HG03196 (cell line): Measurements from ENCODE around the gene PDE11A.
"Not testable (repeated sequence)": the region's sequence is repeated elsewhere in the genome, so short reads cannot be mapped to it uniquely, and the experiment has no call there.

ENCODE experiments used
- ATAC-seq: cut with Tn5 transposase; IDR thresholded peaks from one replicate; pipeline ENCODE4 v1.9.1; 2021; ENCODE audit not compliant: unreplicated experiment

The PDE11A gene

DNA sequence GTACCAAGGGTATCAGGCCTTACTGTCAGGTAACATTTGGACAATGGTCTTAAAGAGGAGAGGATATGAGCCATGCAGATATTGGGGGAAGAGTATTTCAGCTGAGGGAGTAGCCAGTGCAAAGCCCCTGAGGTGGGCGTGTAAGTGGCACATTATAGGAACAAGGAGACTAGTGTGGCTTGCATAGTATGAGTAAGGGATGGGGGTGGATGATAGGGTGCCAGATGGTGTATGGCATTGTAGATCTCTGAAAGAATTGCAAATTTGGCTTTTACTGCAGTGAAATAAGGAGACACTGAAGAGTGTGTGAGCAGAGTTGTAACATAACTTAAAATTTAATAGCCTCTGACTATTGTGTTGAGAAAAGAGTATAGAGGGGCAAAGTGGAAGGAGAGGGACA is 244.0 kb downstream of the PDE11A start:
- ATAC-seq: no peak

DNA sequence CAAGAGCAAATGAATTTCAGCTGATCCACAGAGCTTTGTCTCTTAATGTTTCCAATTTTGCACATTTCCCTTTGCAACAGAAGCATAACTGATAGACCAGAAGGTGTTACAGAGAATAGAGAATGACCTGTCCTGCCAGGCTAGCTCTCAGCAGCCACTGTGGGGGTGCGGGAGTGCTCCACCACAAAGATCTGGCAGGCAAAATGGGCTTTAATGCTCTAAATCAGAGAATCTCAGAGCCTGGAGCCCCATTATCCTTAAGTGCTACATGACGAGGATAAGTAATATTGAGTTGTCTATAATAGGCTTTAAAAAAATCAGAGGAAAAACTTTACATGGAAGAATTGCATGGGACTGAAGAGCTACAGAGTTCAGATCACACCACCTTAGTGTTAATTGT is 245.7 kb downstream of the PDE11A start:
- ATAC-seq: no peak

DNA sequence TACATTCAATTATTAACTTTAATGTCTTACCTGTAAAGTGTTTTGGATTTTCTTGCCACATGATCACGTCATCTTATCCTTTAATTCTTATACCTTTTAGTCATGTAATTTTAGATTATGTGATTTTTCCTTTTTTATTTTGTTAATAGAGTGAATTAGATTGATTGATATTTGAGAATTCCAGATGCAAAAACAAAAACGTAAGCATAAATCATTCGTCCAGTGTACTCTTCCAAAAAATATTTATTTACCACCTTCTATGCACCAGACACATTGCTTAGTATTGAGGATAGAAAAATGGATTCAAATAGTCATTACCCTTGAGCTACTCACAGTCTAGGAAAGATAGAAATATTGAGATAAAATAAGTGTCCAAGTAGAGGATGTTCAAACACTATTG is 249.6 kb downstream of the PDE11A start:
- no peak for ATAC-seq

DNA sequence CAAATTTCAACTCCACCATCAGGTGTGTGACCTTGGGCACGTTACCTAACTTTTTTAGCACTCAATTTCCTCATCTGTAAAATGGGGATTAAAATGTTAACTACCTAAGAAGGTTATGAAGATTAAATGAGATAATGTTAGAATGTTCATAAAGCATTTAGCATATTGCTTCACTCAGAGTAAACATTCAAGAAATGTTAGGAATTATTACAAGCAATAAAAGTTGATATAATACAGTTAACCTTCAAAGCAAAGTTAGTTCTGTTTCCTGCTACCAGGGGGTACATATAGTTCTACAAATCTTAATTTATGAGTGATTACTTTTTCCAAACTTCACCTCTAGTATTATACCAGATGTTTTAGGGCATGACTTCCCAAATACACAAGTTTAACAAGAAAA is 254.2 kb downstream of the PDE11A start:
- no peak for ATAC-seq

DNA sequence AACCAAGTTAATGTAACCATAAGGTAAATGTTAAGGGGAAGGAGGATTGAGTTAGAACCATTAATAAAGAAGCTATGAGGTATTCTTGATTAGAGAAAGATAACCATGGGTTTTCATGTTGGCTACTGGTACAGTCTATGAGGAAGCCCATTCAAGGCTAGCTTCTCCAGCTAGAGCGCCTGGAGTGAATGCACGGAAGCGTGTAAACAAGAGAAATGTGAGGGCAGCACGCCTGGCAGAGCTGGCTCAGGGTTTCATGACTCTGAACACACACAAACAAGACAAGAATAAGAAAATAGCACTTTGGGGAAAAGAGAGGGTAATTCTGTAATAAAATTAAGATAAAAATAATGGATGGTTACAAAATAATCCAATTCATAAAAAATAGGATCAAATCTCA is 255.3 kb downstream of the PDE11A start:
- no peak for ATAC-seq

- no peak for ATAC-seq
These were observed 255.8 kb downstream of the PDE11A start for GRCh38 chr2:177816766-177817165.

DNA sequence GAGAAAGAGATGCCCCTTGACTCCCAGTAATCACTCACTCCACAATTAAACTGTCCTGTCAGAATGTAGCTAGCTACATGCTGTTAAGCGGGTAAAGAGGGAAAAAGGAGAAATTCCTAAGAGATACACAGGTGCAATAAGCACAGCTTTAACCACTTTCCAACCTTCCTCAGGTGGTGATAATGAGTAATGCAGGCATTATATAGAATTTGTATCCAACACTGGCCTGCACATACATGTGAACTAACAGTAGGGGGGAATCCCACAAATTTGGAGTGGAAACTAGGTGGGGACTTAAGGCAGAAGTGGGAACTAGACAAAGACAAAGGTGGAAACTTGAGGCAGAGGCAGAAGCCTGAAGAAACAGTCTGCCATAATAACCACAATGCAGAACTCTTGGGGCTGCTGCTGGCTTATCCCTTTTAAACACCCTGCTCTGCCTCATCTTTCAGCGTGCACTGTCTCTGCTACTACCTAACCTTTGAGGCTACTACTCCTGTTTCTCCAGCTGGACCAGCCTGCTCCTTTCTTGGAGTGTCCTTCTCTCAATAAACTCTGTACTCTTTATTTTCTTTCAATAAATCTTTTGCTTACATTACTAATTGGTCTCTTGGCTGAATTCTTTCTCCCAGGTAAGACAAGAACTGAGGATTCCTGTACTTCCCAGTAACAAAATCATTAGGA is 259.7 kb downstream of the PDE11A start:
- ATAC-seq: no peak

GRCh38 chr2:177810906-177811305 is 261.7 kb downstream of the PDE11A start:
- no peak for ATAC-seq

DNA sequence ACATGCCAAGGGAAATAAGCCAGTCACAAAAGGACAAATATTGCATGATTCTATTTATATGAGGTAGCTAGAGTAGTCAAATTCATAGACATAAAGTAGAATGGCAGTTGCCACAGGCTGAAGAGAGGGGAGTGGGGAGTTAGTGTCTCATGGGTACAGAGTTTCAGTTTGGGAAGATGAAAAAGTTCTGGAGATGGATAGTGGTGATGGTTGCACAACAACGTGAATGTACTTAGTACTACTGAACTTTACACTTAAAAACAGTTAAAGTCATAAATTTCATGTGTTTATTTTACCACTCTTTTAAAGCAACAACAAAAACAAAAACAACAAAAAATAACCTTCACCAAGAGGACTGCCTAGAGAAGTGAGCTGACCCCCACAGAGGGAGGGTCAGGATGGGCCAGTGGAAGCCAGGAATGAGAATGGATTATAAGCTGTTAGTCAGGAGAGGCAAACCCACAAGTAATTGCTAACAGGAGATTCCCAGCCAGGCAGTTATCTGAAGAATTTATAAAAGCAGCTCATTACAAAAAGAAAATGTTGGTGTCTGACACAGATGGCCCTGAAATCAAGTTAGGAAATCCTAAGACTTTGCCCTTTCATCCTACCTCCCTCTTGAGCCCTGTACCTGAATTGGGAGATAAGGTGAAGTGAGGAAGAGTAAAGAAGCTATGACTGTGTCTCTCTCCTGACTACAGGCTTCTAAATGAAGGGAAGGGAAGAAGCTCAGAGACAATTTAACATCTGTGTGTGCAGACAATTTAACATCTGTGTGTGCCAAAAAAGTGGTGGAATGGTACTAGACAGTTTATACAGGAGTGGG is 263.4 kb downstream of the PDE11A start:
- no peak for ATAC-seq

- ATAC-seq: no peak
These were observed 266.6 kb downstream of the PDE11A start for GRCh38 chr2:177806025-177806424.

DNA sequence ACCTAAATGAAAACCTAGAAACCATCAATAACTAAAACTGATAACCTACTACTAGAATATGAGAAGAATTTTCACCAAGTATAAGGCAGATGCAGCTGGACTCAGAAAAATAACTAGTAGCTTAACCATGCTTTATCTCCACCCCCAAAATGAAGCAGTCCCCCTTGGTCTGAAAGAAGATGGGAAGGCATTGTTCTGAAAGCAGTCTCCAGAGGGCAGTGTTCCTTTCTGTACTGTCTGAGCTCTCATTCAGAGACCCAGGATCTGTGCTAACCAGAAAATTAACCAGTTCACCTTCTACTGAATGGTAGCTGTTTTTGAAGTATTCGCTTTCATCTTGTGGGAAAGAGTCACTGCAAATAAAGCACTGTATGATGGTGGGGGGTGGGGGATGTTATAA is 273.0 kb downstream of the PDE11A start:
- no peak for ATAC-seq

- no peak for ATAC-seq
These were observed 274.8 kb downstream of the PDE11A start for GRCh38 chr2:177797808-177798207.

DNA sequence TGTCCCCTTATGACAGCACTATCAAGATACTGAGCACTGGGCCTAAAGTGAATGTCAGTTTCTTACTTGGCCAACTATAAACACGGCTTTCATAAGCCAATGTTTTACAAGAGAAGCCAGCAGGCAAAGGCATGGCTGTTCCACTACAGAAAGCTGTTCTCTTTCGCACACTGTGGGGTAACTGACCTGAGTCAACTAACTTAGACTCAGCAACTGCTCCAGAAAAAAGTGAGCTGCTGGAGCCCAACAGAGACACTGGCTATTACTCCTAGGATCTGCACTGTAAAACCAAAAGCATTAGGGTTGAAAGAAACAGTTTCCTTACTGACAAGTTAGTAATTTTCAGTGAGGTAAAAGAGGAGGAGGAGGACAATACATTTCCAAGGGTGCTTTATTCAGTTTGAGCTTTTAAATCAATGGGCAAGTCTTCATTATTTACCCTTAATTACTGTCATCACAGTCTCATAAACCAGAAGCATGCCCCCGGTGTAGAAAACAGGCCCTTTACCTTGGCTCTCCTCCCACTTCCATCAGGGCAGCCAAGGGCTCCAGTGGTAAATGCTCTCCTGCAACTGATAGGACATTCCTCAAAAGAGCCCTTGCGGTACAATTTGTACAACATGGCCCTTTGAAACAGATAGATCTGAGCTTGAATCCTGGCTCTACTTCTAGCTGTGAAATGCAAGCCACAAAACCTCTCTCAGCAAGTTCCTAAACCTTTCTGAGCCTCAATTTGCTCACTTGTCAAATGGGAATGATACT is 275.7 kb downstream of the PDE11A start:
- ATAC-seq: no peak

- no peak for ATAC-seq
These were observed 276.6 kb downstream of the PDE11A start for GRCh38 chr2:177796011-177796410.

DNA sequence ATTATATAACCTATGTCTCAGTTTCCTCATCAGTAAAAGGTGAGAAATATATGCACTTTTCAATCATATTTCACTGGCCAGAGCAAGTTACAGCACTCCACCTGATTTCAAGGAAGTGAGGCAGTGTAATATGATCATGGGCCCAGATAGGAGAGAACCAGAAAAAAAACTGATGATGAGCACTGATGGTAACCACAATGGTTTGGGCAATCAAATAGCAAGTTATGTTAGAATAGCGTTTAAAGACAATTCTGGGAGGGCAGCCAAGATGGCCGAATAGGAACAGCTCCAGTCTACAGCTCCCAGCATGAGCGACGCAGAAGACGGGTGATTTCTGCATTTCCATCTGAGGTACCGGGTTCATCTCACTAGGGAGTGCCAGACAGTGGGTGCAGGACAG is 287.4 kb downstream of the PDE11A start:
- not testable (repeated sequence) for ATAC-seq

GRCh38 chr2:177784745-177785067 is 287.9 kb downstream of the PDE11A start:
- no peak for ATAC-seq

DNA sequence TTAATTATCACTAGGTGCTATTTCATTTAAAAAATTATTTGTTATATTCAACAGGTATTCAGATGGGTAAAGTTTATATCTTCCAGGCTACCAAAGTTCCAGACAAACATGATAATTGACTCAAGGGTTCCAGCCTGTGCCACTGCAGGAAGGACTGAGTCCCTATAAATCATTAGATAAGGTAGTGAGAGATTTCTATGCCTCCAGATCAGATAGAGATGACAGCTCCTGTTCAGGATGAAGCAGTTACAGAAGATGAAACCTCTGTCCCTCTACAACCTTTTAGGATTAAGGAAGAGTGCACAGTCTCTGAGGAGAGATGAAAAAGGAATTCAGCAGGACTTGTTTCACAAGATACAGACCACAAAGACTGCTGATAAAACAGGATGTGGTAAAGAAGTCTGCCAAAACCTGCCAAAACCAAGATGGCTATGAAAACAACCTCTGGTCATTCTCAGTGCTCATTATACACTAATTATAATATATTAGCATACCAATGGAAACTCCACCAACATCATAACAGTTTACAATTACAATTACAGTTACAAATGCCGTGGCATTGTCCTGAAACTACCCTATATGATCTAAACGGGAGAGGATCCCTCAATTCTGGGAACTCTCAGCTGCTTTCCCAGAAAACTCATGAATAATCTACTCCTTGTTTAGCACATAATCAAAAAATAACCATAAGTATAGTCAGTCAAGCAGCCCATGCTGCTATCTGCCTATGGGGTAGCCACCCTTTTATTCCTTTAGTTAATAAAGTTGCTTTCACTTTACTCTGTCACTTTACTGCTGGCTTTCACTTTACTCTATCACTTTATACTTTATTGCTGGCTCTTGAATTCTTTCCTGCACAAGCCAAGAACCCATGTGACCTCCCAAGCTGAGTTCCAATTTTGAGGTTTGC is 288.5 kb downstream of the PDE11A start:
- no peak for ATAC-seq

DNA sequence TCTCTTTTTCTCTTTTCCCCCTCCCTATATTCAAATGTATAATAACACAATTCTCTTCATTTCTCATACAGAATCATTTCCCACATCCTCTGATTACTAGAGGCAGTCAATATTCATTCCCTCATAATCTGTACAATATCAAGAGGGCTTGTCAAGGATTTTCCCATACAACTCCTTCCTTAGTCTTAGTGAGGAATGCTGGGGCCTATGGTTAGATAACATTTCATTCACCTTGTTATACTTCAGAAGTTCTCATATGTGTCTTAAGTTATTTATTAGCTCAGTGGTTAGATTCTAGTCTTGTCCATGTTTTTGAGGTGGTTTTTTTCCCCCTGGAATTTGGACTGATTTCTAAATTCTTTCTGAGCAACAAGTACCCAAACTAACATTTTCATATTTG is 289.5 kb downstream of the PDE11A start:
- no peak for ATAC-seq

DNA sequence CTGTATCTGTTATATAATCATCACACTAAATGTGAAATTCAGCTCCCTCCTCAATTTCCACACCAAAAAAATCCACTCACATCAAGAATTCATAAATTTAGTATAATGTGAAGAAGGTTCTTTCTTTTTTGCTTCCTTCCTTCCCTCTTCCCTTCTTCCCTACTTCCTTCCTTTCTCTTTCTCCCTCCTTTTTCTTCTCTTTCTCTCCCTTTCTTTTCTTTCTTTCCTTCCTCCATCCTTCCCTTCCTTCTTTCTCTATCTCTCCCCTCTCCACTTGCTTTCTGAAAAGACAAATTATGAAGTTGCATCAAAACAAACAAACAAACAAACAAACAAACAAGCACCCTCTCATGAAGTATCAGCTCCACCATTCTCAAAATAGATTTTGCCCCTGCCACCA is 290.0 kb downstream of the PDE11A start:
- no peak for ATAC-seq

- no peak for ATAC-seq
These were observed 294.1 kb downstream of the PDE11A start for GRCh38 chr2:177778472-177778871.

DNA sequence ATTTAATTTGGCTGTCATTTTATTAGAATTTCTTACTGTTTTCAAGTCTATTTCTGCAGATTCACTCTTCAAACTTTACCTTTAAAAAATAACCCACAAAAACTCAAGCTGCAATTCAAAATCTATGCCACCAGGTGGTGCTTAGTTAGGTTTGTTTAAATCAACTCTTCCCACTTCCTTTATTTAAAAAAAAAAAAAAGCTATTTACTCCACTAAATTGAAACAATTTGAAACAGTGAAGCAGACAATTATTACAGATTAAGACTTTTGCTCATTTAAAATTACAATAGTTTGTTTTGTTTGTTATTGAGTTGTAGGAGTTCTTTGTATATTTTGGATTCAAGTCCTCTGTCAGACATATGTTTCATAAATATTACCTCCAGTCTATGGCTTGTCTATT is 300.0 kb downstream of the PDE11A start:
- no peak for ATAC-seq
